NB4 (cell line): ENCODE measurements around the gene KRT2.
"Not testable (repeated sequence)": the region's sequence is repeated elsewhere in the genome, so short reads cannot be mapped to it uniquely, and the experiment has no call there.

Source experiments
- DNase-seq: peaks from one replicate; pipeline ENCODE4 v3.0.0; 2010; ENCODE audit warnings: low read depth
- H3K4me3 ChIP-seq: one replicate; pipeline ENCODE4 v1.5.1; 2011; ENCODE audit warnings: mild to moderate bottlenecking, low read depth, low read length, moderate library complexity
- CTCF ChIP-seq: IDR thresholded peaks from one replicate; pipeline ENCODE4 v1.5.1; 2012; ENCODE audit warnings: low read depth, low read length
- MAX ChIP-seq: IDR thresholded peaks from 2 replicates; pipeline ENCODE4 v1.6.1; 2011; ENCODE audit warnings: low read depth, low read length
- MYC ChIP-seq: IDR thresholded peaks from 2 replicates; pipeline ENCODE4 v1.6.1; 2011; ENCODE audit warnings: low read depth, low read length
- POLR2A ChIP-seq: IDR thresholded peaks from 2 replicates; pipeline ENCODE4 v1.6.1; 2011; ENCODE audit warnings: mild to moderate bottlenecking; ENCODE audit not compliant: insufficient read length; ENCODE audit errors: extremely low read depth

The KRT2 gene

DNA sequence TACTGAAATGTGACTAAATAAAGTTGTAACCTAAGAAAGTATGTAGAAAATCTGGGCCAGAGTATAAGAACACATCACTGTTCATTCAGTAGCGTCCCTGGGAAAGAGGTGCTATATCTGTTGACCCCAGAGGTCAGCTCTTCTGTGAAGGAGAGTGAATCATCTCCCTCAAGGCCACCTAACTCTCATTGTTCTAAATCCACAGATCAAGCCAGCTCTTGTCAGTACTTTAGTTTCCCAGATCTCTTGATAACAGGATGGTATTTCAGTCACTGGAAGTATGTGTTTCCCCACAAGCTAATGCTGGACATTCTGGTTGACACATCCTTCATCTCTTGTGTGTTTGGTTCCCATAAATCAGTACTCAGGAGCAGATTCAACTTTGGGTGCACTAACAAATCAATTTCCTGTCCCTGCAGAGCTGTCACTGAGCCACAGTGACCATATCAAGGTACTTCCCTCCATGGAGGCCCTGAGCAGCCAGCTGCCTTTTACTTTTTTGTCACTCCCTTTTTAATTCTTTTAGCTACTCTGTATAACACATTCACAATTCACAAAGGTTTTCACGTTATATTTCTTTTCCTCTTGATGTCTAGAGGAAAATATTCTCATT, 20.4 kb upstream of the KRT2 start:
- H3K4me3 ChIP-seq = no peak overlapping the region
- DNase-seq = no peak
- TF ChIP-seq POLR2A (no peak), MYC (no peak), CTCF (no peak), MAX (no peak)

DNA sequence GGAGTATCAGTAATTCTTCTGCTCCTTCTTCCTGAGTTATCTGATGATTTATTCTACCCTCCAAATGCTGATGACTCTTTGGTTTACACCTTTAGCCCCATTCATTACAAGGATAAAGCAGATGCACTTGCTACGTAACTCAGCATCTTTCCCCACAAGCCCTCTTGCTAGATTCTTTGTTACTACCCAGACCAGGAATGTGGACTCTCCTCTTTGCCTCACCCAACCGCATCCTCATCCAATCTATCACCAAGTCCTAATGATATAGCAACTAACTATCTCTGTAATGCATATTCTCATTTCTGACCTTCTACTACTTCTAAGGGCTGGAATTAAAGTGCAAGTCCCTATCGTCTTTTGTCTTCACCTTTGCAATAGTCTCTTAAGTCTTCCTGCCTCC, 18.9 kb upstream of the KRT2 start:
- TF ChIP-seq CTCF = no peak
- TF ChIP-seq MAX = no peak
- TF ChIP-seq MYC = no peak
- TF ChIP-seq POLR2A = no peak
- DNase-seq = no peak
- no peak overlapping the region for H3K4me3 ChIP-seq

DNA sequence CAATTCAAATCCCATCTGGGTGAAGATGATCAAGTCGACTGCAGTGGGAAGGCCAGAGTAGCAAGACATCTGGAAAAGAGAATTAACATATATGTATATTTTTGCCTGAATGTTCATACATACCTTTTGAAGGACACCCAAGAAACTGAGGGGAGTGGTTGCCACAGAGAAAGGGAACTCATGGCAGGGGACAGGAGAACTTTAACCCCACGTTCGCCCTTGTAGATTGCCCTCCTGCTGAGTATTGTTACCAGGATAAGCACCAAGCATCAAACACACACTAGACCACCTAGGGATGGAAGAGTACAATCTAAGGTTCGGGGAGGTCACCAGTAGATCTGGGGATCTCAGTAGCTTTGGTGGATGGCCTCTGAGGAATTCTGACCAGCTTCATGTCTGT, 18.5 kb upstream of the KRT2 start:
- DNase-seq = no peak
- TF ChIP-seq POLR2A (no peak), MAX (no peak), MYC (no peak), CTCF (no peak)
- no peak overlapping the region for H3K4me3 ChIP-seq

- not testable (repeated sequence) for H3K4me3 ChIP-seq, DNase-seq
Observed at GRCh38 chr12:52669941-52670340, 17.9 kb upstream of the KRT2 start.

GRCh38 chr12:52669426-52669825, 17.4 kb upstream of the KRT2 start:
- no peak for DNase-seq
- TF ChIP-seq MYC (no peak), CTCF (no peak), MAX (no peak), POLR2A (no peak)
- H3K4me3 ChIP-seq = no peak overlapping the region

GRCh38 chr12:52667931-52668330, 15.9 kb upstream of the KRT2 start:
- no peak overlapping the region for H3K4me3 ChIP-seq
- DNase-seq = no peak
- TF ChIP-seq MAX (no peak), CTCF (no peak), MYC (no peak), POLR2A (no peak)
